Measurements from ENCODE around the gene MPPED1.

The MPPED1 gene

GRCh38 chr22:43541462-43542407 lies 129.9 kb downstream of the MPPED1 start:
- DNase-seq (ENCODE audit: low read depth): no peak

- no peak for DNase-seq (ENCODE audit: low read depth)
Measured at GRCh38 chr22:43542681-43543521, 131.1 kb downstream of the MPPED1 start.

- no peak for DNase-seq (ENCODE audit: low read depth)
Measured at GRCh38 chr22:43543522-43544288, 131.9 kb downstream of the MPPED1 start.

- no peak for DNase-seq (ENCODE audit: low read depth)
Measured at GRCh38 chr22:43544289-43544673, 132.5 kb downstream of the MPPED1 start.

- no peak for DNase-seq (ENCODE audit: low read depth)
Measured at GRCh38 chr22:43546186-43546585, 134.4 kb downstream of the MPPED1 start.

- no peak for DNase-seq (ENCODE audit: low read depth)
Measured at GRCh38 chr22:43550024-43550620, 138.3 kb downstream of the MPPED1 start.

GRCh38 chr22:43550672-43551071 lies 138.9 kb downstream of the MPPED1 start:
- no peak for DNase-seq (ENCODE audit: low read depth)

- no peak for DNase-seq (ENCODE audit: low read depth)
Measured at GRCh38 chr22:43553451-43554258, 141.8 kb downstream of the MPPED1 start.

GRCh38 chr22:43554259-43554636 lies 142.4 kb downstream of the MPPED1 start:
- DNase-seq (ENCODE audit: low read depth): no peak

- DNase-seq (ENCODE audit: low read depth): no peak
Measured at GRCh38 chr22:43554694-43555365, 143.0 kb downstream of the MPPED1 start.

GRCh38 chr22:43555561-43556515 lies 144.0 kb downstream of the MPPED1 start:
- DNase-seq (ENCODE audit: low read depth): no peak
